CD4-positive, alpha-beta T cell treated with Interleukin-4 for 4 hours (primary cell): ENCODE measurements around the gene ARHGAP15.

ENCODE experiments used
- DNase-seq: peaks from one replicate; pipeline ENCODE4 v3.0.0-alpha.2; 2020

ARHGAP15 gene

DNA sequence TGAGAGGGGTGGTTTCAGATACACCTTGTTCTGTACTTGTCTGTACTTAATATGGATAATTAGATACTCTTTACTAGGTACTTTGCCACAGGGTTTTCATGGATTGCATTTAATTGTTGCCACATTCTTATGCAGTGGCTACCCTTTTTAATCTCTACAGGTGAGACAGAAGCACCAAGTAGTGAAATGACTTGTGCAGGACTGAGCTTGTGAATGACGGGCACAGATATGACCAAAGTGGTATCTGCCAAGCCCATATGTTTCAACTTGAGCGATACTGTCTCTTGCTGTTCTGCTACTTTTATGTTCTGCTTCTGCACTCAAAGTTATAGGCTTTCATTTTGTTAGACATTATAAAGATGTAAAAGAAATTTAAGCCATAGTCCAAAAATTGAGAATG is 288.2 kb downstream of the ARHGAP15 start:
- no peak for DNase-seq

DNA sequence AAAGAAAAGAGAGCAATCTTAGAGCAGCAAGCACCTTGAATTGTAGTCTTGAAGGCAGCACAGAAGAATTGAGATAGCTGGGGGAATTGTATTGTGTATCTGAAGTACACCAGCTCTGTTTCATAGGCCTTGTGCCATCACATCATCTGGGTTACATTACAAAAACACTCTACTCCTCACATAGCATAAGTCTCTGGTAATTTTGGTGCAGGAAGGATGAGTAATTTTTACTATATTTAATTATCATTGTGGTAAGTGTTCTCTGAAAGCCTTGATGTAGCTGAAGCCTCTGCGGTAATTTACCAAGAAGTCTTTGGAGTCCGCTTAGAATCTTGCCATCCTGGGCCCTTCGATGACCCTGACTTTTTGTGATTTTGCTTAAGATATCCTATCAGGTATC is 291.1 kb downstream of the ARHGAP15 start:
- no peak for DNase-seq

DNA sequence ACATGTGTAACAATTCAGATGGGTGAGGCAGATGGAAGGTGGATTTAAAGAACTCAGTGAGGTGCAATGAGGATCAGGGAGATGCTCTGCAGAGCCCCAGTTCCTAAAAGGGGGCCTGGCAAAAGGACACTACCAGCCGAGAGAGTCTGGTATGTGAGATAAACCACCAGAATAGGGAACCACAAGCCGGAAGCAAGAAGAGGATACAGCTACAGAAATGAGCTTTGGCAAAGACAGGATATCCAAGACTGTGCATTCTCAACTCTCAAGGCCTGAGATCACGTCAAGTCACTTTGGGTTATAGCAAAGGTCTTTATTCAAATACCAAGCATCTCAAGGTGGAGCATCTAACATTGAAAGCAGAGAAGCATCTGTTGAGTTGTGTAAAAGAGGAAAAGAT is 293.5 kb downstream of the ARHGAP15 start:
- no peak for DNase-seq

DNA sequence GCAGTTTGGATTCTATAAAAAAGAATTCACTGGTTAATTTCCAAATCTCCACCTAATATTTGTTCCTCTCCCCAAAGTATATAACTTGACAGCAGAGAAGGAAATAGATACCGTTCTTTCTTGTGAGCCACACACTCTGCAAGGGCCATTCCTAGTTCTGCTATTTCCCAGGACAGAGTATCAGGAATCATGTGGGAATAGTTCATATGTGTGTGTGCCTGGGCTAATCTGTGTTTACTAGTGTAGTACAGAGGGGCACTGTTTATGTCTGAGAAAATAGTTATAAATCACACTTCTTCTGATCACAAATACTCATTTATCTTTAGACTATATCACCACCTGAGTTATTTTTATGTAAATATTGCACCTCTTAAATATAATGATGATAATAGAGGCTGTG is 296.7 kb downstream of the ARHGAP15 start:
- DNase-seq = no peak

DNA sequence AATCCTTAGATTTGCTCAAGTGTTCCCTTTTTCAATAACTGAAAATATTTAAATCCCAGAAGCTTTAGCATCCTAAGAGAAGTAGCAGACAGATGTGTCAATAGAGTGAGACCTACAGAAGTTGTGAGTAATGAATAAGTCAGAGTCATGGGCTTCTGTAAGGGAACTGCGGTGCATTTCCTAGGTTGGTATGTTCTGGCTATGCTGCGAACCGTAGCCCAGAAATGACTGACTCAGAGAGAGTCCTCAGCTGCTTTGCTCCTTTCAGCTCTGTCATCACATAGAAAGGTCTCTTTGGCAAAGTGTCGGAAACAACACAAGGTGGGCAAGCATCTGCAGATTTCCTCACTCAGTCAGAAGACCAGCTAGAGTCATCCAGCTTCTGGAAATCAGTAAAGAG is 297.1 kb downstream of the ARHGAP15 start:
- no peak for DNase-seq

DNA sequence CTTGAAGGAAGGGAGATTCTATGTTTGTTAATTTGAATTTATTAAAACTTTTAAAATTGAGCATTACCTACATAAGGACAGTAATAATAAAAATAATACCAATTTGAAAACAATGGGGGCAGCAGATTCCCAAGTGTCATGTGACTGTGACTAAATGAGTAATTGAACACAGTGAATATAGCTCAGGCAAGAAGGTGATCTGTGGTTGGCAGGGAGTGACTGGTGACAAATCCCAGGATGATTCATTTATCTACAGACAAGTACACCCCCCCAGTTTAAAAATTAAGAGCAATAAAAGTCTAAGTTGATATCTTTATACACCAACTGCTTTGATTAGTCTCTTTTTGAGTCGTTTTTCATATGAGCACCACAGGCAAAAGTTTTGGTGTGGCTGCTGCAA is 299.5 kb downstream of the ARHGAP15 start:
- DNase-seq = peak; percentile 67

DNA sequence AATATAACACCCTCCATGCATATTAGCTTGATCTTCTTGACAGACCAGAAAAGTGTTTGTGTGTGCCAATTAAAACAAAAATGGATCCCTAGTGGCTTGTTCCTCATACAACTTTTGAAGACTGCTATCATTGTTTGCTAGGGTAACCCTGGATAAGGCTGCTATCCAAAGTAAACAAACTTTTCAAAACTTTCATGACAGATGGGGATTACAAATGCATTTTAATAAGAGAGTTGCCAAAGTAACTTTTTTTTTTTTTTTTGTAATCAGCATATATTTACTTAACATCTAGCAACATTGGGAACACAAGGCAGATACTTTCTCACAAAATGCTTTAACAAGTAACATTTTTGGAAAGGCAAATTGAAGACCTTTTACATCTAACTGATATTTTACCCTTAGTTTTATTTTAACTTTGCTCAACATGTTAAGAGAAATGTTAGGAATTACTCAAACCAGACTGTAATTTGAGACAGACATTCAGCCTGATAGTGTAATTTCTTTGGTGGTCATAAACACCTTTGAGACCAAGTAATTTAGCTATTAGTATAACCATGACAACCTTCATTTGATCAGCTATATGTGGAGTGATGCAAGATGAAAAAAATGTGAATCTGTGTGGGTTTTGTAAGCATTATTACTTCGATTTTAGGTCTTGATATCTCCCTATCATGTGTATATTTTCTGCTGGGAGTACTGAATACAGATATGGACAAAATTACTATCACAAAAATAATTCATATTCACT is 300.9 kb downstream of the ARHGAP15 start:
- no peak for DNase-seq

DNA sequence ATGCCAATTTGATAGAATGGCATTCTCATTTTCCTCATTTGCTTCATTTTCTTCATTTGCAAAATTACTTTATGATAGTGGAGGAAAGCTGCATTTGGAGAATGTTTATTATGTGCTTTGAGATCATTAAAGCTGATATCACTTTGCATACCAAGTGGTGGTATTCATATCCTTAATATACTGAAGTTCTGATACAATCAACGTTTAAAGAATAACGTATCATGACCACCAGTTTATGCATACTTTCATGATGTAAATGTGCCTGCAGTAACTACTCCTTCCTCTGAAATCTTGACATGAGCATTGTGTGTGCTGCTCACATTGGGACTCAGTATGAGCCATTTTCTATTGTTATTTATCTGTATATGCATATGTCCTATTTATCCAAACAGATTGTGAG is 302.1 kb downstream of the ARHGAP15 start:
- no peak for DNase-seq

DNA sequence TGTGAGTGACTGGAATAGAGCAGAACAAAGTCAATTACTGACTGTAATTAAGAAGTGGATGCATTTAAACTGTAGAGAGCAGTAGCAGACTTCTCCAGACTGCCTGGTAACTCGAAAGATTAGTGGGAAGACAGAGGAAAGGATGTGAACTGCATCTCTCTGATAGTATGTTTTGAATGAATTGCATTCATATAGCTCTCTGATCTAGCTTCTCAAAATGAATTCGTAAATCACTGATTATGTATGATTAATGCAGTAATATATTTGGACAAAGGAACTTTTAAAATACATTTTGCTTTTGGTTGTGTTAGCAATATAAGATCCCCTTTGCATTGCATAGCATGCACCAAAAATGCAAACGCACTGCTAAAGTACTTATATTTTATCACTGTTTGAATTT is 304.0 kb downstream of the ARHGAP15 start:
- DNase-seq = no peak

DNA sequence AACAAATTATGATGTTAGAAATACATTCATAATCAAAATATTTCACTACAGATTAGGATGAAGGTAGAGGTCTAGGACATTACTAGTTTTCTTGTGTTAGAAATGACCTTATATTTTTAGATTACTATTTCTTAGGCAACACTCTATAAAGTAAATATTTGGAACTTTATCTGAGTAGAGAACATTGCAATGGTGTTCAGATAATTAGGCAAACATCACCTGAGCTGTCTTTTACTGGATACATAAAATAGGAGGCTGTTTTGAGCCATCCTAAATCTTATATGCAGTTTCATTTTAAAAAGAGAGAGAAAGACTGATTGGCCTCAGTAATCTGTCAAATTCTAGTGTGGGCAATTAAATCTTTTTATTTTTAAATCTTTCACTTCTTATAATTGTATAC is 304.6 kb downstream of the ARHGAP15 start:
- DNase-seq = no peak

DNA sequence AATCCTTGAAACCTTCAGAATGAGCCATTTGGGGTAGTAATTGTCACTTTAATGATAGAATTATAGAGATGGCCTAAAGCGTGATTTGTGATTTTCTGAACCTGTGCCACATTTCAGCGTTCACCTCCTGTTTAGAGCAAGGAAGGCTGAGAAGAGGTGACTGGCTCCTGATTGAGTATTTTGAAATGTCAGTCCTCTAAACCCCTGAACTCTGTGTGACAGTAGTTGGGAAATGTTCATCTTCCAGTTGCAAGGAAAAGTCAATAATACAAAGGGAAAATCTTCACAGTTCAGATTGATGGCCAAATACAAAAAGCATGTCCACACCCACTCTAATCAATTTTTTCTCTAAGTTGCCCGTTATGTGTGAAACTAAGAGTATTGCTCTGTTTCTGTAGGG is 305.2 kb downstream of the ARHGAP15 start:
- no peak for DNase-seq

DNA sequence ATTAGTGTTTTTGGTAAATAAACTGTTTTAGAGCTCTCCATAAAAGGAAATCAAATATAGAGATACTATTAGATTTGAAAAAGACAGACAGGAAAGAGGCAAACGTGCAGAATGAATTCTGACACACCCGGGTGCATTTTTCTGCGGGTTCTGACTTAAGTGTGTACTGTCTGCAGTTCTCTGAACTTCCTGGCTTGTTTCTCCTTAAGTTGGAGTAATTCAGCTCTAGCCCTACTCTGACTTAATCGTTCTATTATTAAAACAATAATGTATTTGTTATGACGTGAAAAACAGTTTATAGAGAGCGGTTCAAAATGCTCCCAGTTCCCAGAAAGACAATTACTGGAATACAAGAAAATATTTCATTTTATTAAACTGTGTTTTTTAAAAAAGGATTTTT is 305.9 kb downstream of the ARHGAP15 start:
- no peak for DNase-seq

DNA sequence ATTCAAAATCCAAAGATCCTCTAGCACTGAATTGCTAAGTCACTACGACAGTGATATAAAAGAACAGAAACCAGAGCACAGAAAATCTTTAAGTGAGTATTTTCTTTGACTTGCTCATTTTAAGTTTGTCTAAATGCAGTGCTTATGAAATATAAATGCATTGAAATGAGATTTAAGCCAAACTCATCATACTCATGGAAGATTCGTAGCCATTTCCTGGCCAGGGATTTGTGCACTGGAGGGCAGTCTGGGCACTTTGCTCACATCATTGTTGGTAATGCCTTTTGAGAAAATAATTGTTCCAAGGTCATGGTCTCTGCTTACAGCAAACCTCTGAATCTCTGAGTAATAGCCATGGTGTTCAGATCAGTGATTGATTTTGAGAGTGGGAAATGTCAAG is 307.7 kb downstream of the ARHGAP15 start:
- DNase-seq = no peak

DNA sequence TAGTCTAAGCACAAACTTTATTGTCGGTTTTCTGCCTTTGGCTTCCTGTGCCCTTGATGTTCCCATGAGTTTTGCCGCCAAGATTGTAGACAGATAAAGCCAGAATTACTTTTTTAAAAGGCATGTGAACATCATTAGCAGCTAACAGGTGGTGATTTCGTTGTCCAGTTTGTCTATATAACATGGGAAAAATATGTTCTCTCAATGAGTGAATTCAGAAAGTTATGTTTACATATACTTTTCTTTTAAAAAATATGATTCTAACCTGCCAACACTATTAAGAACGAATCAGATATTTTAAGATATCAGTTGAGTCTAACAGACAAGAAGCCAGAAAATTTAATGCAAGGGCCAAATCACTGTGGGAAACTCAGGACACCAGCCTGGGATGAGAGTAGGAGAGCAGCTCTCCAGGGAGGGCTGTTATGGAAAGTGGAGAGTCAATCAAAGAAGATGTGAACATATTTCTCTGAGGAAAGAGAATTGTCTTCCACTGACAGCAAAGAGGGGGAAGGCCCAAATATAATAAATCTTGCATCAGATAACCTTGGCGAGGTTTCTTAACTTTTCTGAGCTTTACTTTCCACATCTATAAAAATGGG is 311.3 kb downstream of the ARHGAP15 start:
- DNase-seq = no peak

DNA sequence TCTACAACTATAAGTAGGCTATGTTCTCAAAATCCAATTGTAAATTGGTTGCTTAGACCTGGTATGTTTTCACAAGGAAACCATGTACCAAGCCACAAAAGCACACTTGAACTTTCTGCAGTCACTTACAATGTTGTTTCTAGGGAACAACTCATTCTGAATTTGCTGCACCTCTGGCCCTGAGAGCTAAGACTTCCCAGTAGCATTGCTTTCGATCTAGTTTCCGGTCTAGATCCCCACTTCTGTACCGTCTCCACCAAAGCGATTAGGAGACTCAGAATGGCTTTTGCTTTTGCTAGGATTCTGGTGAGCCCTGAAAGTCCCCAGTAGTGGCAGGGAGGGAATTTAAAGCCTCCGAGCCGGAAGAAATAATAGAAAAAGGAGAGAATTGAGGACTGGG is 313.0 kb downstream of the ARHGAP15 start:
- no peak for DNase-seq

DNA sequence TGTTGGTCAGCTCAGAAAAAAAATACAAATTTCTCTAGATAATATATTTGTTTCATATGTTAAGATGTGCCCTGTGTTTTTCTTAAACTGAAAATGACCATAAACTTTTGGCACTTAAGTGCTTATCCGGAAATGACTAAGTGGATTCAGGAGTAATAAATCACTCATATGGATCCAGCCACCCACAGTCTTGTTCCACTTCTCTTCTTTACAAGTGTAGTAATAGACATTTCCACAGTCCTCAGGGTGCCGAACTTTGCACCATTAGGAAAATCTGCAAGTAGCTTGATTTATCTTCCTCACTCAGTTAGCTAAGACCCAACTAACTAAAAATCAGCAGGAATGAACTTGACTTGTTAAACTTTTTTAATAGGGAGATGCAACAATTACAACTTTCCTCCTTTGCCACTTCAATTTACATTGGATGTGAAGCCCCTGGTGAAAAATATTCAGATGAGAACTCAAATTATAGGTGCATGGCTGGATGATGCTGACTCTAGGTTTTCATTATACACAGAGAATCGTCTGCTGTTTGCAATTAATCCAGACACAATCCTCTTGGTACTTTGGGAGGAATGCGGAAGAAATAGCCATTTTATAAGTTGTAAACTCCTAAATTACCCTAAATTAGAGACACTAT is 322.5 kb downstream of the ARHGAP15 start:
- DNase-seq = no peak

DNA sequence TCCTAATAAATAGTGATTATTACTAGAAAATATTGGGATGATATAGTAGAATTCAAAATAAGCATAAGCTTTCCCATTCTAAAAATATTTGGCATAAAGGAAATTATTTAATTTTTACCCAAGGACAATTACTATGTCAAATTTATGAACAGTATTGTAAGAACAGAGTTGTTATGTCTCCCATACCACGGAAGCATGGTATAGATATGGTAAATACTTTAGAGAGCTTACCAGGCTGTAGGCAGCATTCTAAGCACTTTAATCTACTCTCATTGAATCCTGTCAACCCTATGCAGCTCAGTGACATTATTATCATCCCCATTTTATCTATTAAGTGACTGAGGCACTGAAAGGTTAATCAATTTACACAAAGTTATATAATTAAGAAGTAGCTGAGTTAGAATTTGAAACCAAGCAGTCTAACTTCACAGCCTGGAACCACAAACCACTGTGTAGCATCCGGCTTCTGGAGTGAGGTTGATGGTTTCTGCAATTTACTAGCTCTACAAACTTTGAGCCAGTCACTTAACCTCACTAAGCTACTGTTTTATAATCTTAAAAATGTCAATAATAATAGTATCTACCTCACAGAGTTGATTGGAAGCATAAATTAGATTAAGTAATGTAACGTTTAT is 323.7 kb downstream of the ARHGAP15 start:
- peak; percentile 64 for DNase-seq

DNA sequence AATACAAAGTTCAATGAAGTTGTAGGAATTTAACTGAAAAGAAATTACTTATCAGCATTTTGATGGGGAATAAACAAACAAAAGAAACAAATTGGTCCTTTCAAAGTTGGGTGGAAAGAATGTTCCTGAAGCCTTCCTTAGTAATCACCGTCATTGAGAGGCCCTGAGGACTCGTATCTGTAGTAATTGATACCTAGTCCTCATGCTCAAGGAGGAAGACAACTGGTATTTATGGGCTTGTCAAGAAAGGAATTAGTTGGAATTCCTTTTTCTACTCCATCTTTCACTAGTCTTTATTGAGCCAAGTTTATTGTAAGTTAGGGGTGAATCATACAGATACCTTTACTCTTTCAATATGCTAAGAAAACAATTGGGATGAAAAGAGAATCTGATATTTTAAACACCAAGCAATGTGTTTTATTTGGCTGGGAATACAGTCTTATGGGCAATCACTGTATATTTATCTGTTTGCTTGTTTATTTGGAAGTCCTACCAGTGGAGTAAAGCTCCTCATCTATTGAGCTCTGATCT is 324.8 kb downstream of the ARHGAP15 start:
- DNase-seq = no peak

DNA sequence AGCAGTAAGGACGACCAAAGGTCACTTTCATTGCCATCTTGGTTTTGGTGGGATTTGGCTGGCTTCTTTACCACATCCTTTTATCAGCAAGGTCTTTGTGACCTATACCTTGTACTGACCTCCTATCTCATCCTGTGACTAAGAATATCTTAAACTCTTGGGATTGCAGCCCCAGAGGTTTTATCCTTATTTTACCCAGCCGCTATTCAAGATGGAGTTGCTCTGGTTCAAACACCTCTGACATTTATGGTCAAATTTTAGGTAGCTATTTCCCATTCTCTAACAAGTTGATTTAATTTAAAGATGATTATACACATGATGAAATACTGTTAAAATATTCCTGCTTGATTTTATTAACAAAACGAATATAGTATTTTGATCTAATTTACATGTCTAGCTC is 326.1 kb downstream of the ARHGAP15 start:
- no peak for DNase-seq

DNA sequence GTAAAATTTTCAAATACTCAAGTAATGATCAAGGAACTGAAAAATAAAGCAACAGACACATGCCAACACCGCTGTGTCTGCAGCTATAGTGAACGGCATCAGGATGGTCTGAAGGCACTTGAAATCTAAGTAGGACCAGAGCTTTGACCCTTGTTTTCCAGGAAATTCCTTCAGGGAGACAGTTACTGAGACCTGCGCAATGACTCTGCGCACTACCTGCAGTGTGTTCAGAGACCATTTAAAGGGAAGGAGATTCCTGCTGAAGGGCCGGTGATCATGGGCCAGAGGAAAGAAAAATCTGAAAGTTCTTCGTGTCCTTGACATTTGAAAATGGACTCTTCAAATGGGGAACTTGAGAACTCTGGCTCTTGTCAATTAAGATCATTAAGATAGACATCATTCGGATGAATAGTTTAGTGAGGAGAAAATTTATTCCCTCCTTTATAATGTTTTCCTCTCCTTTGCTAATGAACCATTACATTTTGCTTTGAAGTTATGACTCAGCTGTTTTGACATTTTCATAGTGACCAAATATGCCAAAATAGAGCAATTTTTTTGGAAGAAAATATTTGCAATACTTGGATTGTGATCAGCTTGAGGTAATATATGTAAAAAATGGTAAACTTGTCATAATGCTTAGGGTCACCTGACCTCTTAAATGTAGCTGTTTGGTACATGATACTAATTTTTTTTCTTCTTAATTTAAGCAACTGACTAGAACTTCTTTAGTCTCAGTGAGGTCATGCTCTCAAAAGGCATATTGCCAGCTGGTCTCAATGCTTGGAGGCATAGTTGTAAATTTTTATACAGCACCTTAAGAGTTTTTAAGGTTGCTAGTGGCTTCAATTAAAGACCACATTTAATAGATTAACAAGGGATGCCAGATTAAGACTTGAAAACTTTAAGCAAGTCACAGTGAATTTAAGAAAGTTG is 329.3 kb downstream of the ARHGAP15 start:
- no peak for DNase-seq

DNA sequence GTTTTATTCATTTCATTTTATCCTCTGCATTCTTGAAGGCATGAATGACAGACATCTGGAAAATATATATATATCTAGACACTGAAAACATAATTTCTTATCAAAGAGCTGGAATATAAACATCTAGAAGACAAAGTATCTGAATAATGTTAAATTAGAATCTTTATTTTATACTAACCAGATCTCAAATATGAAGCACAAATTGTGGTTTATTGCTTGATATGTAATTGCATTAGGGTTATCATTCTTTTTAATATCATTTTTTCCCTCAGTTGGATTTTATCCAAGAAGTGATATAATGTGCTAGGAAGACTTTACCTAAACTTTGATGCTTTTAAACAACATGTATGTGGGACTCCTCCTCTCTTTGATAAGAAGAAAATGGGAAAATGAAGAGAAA is 331.2 kb downstream of the ARHGAP15 start:
- DNase-seq = no peak

DNA sequence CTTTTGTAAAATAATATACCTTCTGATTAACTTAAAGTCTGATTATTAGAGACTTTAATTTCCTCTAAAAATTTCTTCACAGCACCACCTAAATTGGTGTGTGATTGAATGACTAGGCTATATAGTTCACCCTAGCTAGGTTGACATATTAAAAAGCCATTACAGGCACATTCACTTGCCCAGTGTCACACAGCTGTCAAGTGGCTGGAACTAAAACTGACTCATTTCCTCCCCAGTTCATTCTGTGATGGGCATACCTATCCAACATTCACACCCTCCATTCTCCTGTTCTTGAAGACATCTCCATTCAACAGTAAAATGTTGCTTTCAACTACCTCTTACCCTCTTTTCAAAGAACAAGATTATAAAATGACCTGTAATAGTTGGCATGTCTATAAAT is 334.5 kb downstream of the ARHGAP15 start:
- no peak for DNase-seq

DNA sequence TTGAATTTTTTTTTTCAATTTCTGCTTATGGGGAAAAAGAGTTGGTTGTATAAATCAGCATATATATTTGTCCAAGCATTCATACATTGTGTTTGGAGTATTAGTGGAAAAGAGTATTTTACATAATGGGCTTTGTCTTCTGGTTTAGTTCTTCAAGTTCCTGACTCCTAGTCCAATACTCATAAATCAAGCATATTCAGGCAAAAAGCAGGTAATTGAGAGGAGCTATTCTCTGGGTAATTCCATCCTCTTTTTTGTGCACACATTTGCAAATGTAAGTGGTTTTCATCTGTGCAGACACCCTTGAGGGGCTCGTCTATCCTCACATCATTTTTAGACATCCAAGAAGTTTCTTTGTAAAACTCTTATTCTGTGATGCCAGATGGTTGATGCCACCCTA is 337.2 kb downstream of the ARHGAP15 start:
- no peak for DNase-seq
